NCI-H1436 treated with DMSO at 0.1 percent for 48 hours (cell line): ENCODE measurements around the gene CCR5AS.
"Not testable (repeated sequence)": the region's sequence is repeated elsewhere in the genome, so short reads cannot be mapped to it uniquely, and the experiment has no call there.

ENCODE experiments used
- DNase-seq: peaks from one replicate; lab custom pipeline; 2025; lab: John Stamatoyannopoulos, UW

The CCR5AS gene

GRCh38 chr3:46406788-46407611 lies at the start of gene CCR5AS, which contains the start of gene CCRL2:
TSS of gene CCR5AS (minus strand) at chr3:46407066.
TSS of gene CCRL2 (plus strand) at chr3:46407259. CDS start at chr3:46408080, 821 bp downstream.
- no peak for DNase-seq

DNA sequence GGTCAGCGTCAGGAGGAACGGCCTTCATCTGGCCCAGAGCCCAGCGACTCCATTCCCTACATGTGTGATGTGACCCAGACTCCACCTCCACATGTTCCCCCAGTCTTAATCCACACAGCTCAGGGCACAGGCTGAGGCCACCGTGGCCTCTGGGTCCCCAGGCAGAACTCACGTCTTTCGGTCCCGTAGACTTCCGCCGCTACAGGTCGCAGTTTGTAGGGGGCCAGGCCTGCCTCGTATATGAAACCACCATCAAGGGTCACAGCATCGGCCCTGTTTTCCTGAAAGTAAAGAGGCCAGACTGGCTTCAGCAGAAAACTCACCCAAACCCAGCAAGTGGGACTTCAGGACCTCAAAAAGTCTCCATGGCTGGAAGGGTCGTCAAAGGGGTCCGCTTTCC lies 49.3 kb upstream of the CCR5AS start:
- no peak for DNase-seq

DNA sequence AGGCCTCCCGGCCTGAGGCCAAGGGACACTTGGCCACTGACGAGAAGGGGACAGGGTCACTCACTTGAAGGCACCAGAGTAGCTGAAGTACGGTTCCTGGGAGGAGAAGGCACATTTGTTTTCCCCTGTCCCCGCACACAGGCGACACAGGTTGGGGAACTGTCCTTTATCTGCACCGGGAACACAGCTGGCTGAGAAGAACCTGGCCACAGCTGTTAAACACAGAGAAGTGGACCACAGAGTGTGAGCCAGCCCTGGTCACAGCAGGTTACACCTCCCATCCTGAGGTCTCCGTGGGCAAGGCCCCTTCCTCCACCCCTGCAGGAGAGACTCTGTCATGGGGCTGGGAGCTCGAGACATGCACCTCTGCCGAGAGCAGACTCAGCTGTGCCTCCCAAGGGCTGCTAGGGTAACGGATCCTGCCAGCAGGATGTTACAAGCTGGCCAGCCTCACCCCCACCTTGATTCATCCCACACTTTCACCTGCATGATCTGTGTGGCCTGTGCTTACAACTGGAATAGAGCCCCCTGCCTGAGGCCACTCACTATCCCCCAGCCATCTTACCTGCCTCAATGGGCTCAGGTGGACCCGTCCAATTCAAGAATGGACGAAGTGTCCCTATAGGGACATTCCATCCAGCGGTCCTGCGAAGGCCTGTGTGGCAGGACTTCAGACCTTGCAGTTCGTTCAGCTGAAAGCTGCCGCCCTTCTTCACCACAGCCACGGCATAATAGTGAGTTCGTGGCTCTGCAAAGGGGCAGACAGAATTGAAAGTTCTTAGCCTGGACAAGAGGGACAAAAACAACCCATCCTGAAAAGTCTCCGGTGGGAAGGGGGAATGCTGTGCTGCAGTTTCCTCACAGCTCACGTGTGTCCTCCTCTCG lies 48.6 kb upstream of the CCR5AS start:
- DNase-seq = no peak

- DNase-seq = no peak
Observed at GRCh38 chr3:46454606-46455005, 47.7 kb upstream of the CCR5AS start.

- no peak for DNase-seq
Observed at GRCh38 chr3:46454209-46454595, 47.3 kb upstream of the CCR5AS start.

DNA sequence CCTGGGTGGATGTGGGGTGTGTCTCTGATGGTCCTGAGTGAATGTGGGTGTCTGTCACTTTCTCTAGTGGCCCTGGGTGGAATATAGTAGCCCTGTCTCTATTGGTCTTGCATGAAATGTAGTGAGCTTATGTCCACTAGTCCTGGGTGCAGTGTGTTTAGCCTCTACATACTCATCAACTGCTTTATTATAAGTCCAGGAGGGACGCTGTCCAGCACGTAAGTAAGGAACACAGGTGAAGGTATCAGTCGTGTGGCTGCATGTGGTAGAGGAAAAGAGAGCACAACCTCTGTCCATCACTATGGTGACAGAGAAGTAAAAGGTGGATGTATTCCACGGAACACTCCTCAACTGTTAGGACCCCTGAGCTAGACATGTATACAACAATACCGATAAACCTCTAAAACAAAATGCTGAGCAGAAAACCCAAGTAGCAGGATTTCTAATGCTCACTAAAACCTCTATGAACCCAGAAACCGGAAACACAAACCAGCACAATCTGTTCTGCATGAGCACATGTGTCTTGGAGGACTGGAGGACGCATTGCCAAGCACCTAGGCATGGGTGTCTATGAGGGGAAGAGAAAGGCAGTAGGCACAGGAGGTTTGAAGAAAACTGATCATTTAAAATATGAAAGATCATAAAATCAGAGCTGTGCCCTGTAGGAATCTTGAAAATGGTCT lies 46.8 kb upstream of the CCR5AS start:
- no peak for DNase-seq

- DNase-seq = no peak
Observed at GRCh38 chr3:46449755-46450552, 43.1 kb upstream of the CCR5AS start.

DNA sequence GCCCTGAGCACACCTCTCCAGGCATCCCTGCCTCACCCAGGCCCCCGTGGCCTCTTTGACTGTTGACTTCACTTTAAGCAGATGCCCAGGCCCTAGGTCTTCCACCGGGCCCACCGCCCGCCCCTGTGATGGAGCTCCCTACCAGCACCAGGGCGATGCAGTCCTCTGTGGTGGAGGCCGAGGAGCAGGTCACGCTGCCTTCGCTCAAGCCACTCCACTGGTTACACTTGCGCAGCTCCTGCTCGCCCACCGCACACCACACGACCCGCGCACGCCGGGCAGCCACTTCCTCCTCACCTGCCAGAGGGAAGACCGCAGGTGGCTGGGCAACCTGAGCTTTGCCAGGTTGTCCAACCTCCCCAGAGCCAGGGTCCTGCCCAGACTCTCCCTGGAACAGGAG lies 41.9 kb upstream of the CCR5AS start:
- DNase-seq = no peak

- DNase-seq = no peak
Observed at GRCh38 chr3:46447228-46447985, 40.5 kb upstream of the CCR5AS start.

GRCh38 chr3:46442576-46443530 lies 36.0 kb upstream of the CCR5AS start:
- no peak for DNase-seq

DNA sequence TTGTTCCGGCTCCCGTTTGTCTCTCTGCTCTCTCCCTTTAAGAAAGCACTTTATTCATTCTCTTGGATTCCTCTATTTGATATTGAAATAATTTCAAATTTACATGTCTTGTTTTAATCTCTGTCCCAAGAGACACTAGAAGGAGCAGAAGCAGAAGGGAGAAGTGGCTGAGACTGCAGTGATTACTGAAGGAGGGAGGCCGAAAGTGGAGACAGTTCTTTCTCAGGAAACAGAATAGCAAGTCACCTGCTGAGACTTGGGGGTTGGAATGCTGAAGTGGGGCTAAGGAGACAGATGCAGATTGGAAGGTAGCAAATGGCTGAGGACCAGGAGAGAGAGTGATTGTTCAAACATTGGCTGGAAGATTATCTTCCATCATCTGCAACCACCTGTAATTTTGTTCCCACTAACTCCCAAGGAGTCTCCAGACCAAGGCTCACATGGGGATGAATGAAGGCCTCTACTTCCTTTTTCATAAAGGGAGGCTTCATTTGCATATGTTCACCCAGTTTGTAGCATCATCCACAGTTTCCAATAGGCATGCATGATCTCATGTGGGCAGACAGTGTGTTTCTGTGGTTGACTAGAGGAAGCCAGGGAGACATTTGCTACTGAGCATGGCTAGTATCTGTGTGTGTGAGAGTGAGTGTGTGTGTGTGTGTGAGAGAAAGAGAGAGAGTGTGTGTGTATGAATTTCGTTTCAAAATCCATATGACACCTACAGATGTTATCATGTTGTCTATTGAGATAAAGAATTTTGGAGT lies 33.8 kb upstream of the CCR5AS start:
- DNase-seq = no peak

GRCh38 chr3:46438831-46439230 lies 32.0 kb upstream of the CCR5AS start:
- no peak for DNase-seq

DNA sequence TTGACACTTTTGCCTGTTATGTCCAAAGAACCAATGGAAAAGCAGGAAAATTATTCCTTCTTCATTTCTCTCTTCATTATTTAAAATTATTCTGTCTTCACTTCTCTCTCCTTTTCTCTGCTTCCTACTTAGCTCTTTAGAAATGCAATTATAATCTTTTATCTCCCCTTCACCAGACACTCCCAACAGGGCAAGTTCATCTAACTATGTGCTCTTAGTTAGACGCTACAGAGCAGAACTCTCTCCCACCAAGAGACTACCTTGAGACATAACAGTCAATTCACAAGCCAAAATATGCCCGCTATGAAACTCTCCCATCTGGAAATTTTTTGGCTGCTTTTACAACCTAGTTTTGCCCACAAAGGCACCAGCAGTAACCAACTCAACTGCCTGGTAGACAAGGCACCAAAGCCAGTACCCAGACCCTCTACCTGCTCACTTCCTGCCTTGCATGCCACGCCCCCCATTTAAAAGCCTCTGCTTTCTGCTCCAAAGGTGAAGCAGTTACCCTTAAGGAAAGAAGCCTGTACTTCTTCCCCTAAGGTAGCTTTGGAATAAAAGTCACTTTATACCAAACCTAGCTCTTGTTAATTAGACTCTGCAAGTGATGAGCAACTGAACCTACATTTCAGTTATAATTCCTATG lies 28.3 kb upstream of the CCR5AS start:
- DNase-seq = no peak

GRCh38 chr3:46433841-46434240 lies 27.0 kb upstream of the CCR5AS start:
- DNase-seq = no peak

- not testable (repeated sequence) for DNase-seq
Observed at GRCh38 chr3:46433118-46433517, 26.3 kb upstream of the CCR5AS start.

DNA sequence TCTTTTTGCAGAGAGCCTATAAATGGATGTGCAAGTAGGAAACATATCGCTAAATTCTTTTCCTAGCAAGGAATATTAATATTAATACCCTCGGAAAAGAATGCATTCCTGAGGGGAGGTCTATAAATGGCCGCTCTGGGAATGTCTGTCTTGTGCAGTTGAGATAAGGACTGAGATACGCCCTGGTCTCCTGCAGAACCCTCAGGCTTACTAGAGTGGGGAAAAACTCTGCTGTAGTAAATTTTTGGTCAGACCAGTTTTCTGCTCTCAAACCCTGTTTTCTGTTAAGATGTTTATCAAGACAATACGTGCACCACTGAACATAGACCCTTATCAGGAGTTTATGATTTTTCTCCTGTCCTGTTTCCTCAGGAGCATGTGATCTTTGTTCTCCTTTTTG lies 25.0 kb upstream of the CCR5AS start:
- DNase-seq = not testable (repeated sequence)

- DNase-seq = not testable (repeated sequence)
Observed at GRCh38 chr3:46430879-46431278, 24.0 kb upstream of the CCR5AS start.

GRCh38 chr3:46429671-46430070 lies 22.8 kb upstream of the CCR5AS start:
- no peak for DNase-seq
